Calu3 (cell line): ENCODE measurements around the gene ASTN2. TPM values are rescaled to one million over a fixed set of nuclear protein-coding genes. Genes with fewer than 3 reads are reported as not detected.
"Not testable (repeated sequence)": the region's sequence is repeated elsewhere in the genome, so short reads cannot be mapped to it uniquely, and the experiment has no call there.

Source experiments
- BruUV-seq: library from RNA; stranded (reverse); fragments of 400-500 nt; replicated peaks from 2 replicates; lab custom pipeline; 2021; lab: Mats Ljungman, UMichigan
- CTCF ChIA-PET: fragments of 300-600 bp; sonication (Branson Sonifier 250); formaldehyde crosslinking; loops from one replicate; lab custom pipeline; 2022; ENCODE audit warnings: antibody characterized with exemption; lab: Charles Lee
- DNase-seq: peaks from one replicate; pipeline ENCODE4 v3.0.0; 2022
- H3K27ac Mint-ChIP-seq: one replicate; pipeline ENCODE4 v1.8.0; 2022; ENCODE audit warnings: mixed read lengths; ENCODE audit not compliant: unreplicated experiment
- H3K27me3 Mint-ChIP-seq: one replicate; pipeline ENCODE4 v1.8.0; 2022; ENCODE audit warnings: mixed read lengths; ENCODE audit not compliant: unreplicated experiment
- H3K36me3 Mint-ChIP-seq: one replicate; pipeline ENCODE4 v1.8.0; 2022; ENCODE audit warnings: mild to moderate bottlenecking, moderate library complexity, mixed read lengths; ENCODE audit not compliant: insufficient read depth, unreplicated experiment
- H3K4me1 Mint-ChIP-seq: one replicate; pipeline ENCODE4 v1.8.0; 2022; ENCODE audit warnings: mild to moderate bottlenecking, low read depth, mixed read lengths; ENCODE audit not compliant: unreplicated experiment
- H3K4me3 Mint-ChIP-seq: one replicate; pipeline ENCODE4 v1.8.0; 2022; ENCODE audit warnings: mild to moderate bottlenecking, low read depth, moderate library complexity, mixed read lengths; ENCODE audit not compliant: unreplicated experiment
- H3K9me3 Mint-ChIP-seq: one replicate; pipeline ENCODE4 v1.8.0; 2022; ENCODE audit warnings: low read depth, mixed read lengths; ENCODE audit not compliant: unreplicated experiment
- CTCF ChIP-seq: fragments of 200-600 bp; IDR thresholded peaks from one replicate; pipeline ENCODE4 v1.8.0; 2022; ENCODE audit warnings: antibody characterized with exemption; ENCODE audit not compliant: unreplicated experiment
- intact Hi-C: fragments of 100-400 bp; cut with micrococcal nuclease; formaldehyde crosslinking; loops from one replicate; pipeline ENCODE4 v1.10.0; 2022; ENCODE audit not compliant: unreplicated experiment
- total RNA-seq: library from RNA; stranded (reverse); gene quantifications from 2 replicates; pipeline ENCODE4 v1.2.3, GENCODE V29; 2022

Gene ASTN2
- total RNA-seq, 1 experiment from 2014 or later, result 1.7 TPM

- no peak for DNase-seq
- Mint-ChIP-seq H3K4me3 (no peak overlapping the region), H3K4me1 (no peaks in the 10 kb centered on the region), H3K27me3 (no peaks in the 10 kb centered on the region), H3K27ac (no peak overlapping the region), H3K36me3 (no peaks in the 10 kb centered on the region), H3K9me3 (peaks cover 2% of the 10 kb centered on the region)
- TF ChIP-seq CTCF, result no peak
- no TSS peak for BruUV-seq
- intact Hi-C loops, result no loop called here
- CTCF ChIA-PET, result no interaction called here
Observed at GRCh38 chr9:116460026-116460425, 954.8 kb downstream of the ASTN2 start.

DNA sequence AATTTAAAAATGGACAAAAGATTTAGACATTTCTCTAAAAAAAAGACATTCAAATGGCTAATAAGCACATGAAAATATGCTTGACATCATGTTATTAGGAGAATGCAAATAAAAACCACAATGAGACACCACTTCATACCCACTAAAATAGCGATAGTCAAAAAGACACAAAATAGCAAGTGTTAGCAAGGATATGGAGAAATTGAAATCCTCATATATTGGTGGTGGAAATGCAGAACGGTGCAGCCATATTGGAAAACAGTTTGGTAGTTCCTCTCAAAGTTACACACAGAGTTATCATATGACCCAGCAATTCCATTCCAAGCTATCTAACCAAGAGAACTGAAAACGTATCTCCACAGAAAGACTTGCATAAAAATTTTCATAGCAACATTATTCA, 955.3 kb downstream of the ASTN2 start:
- Mint-ChIP-seq H3K9me3 (peaks cover 2% of the 10 kb centered on the region), H3K36me3 (no peaks in the 10 kb centered on the region), H3K27me3 (no peaks in the 10 kb centered on the region), H3K27ac (no peak overlapping the region), H3K4me1 (no peaks in the 10 kb centered on the region), H3K4me3 (no peak overlapping the region)
- no TSS peak for BruUV-seq
- CTCF ChIA-PET, result no interaction called here
- no peak for TF ChIP-seq CTCF
- no peak for DNase-seq
- intact Hi-C loops, result no loop called here

DNA sequence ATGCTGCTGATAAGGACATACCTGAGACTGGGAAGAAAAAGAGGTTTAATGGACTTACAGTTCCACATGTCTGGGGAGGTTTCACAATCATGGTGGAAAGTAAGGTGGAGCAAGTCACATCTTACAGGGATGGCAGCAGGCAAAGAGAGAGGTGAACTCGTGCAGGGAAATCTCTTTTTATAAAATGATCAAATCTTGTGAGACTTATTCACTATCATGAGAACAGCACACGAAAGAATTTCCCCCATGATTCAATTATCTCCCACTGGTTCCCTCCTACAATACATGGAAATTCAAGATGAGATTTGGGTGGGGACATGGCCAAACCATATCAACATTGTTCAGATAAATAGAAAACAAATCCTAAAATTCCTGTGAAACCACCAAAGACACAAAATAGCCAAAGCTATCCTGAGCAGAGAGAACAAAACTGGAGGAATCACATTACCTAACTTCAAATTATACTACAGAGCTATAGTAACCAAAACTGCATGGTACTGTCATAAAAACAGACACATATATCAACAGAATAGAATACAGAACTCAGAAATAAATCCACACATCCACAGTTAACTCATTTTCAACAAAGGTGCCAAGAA, 958.3 kb downstream of the ASTN2 start:
- no peak for DNase-seq
- CTCF ChIA-PET, result no interaction called here
- H3K27ac Mint-ChIP-seq, result no peak overlapping the region
- H3K27me3 Mint-ChIP-seq, result no peaks in the 10 kb centered on the region
- BruUV-seq, result no TSS peak
- TF ChIP-seq CTCF, result no peak
- no peaks in the 10 kb centered on the region for H3K4me1 Mint-ChIP-seq
- intact Hi-C loops, result no loop called here
- no peak overlapping the region for H3K4me3 Mint-ChIP-seq
- peaks cover 2% of the 10 kb centered on the region for H3K9me3 Mint-ChIP-seq
- H3K36me3 Mint-ChIP-seq, result no peaks in the 10 kb centered on the region

- H3K4me1 Mint-ChIP-seq, intact Hi-C loops, H3K27me3 Mint-ChIP-seq, H3K36me3 Mint-ChIP-seq, H3K4me3 Mint-ChIP-seq, H3K9me3 Mint-ChIP-seq, CTCF ChIA-PET, H3K27ac Mint-ChIP-seq, DNase-seq, BruUV-seq: not testable (repeated sequence)
Observed at GRCh38 chr9:116454539-116454938, 960.3 kb downstream of the ASTN2 start.

- no peaks in the 10 kb centered on the region for H3K36me3 Mint-ChIP-seq
- no peak overlapping the region for H3K27ac Mint-ChIP-seq
- no peaks in the 10 kb centered on the region for H3K4me1 Mint-ChIP-seq
- no peaks in the 10 kb centered on the region for H3K27me3 Mint-ChIP-seq
- peaks cover 2% of the 10 kb centered on the region for H3K9me3 Mint-ChIP-seq
- no peak overlapping the region for H3K4me3 Mint-ChIP-seq
- intact Hi-C loops, result no loop called here
- CTCF ChIA-PET, result no interaction called here
- DNase-seq, result no peak
- TF ChIP-seq CTCF, result no peak
- no TSS peak for BruUV-seq
Observed at GRCh38 chr9:116453785-116454184, 961.1 kb downstream of the ASTN2 start.
